ENCODE measurements around the gene PCMT1. TPM values are rescaled to one million over a fixed set of nuclear protein-coding genes. Genes with fewer than 3 reads are reported as not detected.

The PCMT1 gene
- total and polyA plus RNA-seq, 2 of the 4 experiments (the other 2 are of a cell fraction): 101 to 109 TPM

- peak overlapping the region; percentile 90 for H3K4me2 ChIP-seq (ENCODE audit: low read depth, low read length)
These were observed 110.9 kb downstream of the PCMT1 start for GRCh38 chr6:149860513-149860833.

More at GRCh38 chr6:149860513-149860833, 110.9 kb downstream of the PCMT1 start:
- ChIA-PET CTCF (interaction anchor here (0.6 to 1.0 kb wide), 3 partner anchors 13 to 28 kb away, joined by 3 to 5 read pairs (median 4); no protein-coding TSS in a partner anchor), POLR2A (ENCODE audit: unreplicated experiment) (no interaction called here)
- no peak for TF ChIP-seq RCOR1 (IDR thresholded peaks at IDR 0.05; ENCODE audit: insufficient replicate concordance, low read length)
- no peak for TF ChIP-seq NFE2L2 (IDR thresholded peaks at IDR 0.05; ENCODE audit: low read depth, low read length)
- no peak for TF ChIP-seq FOS (IDR thresholded peaks at IDR 0.05; ENCODE audit: low read depth, low read length)
- TF ChIP-seq RAD21 (IDR thresholded peaks at IDR 0.05; ENCODE audit: low read length): no peak
- no peak for TF ChIP-seq RFX5 (IDR thresholded peaks at IDR 0.05; ENCODE audit: low read depth, low read length)
- TF ChIP-seq SMC3 (IDR thresholded peaks at IDR 0.05; ENCODE audit: low read depth, low read length): no peak
- Histone ChIP-seq H3K4me3 (ENCODE audit: insufficient read depth, low read depth, low read length) (no peak overlapping the region), H3K9me1 (ENCODE audit: insufficient read depth, low read length) (peaks cover 16% of the 10 kb centered on the region), H4K5ac (ENCODE audit: low read depth, low read length) (peak overlapping the region; percentile 41), H2BK5ac (ENCODE audit: low read depth, low read length, poor library complexity, severe bottlenecking) (peak overlapping the region; percentile 87), H4K91ac (ENCODE audit: insufficient read depth, low read depth, low read length) (peak overlapping the region; percentile 88), H2AK5ac (ENCODE audit: low read depth, low read length) (peak overlapping the region; percentile 92), H3K27ac (ENCODE audit: insufficient read depth, low read length) (peak overlapping the region; percentile 78), H3K14ac (replicated peaks; ENCODE audit: low read depth, low read length) (peak overlapping the region; percentile 91), H4K8ac (ENCODE audit: low read depth in 2 of 2, low read length in 2 of 2) (peak overlapping the region; percentile 23 to 71; a peak in 3 of 4 replicates), H3K9ac (ENCODE audit: low read depth, low read length) (peak overlapping the region; percentile 52; the same call in 1 of the 2 replicates), H3K23ac (ENCODE audit: low read depth, low read length) (peak overlapping the region; percentile 98), H2AK9ac (replicated peaks; ENCODE audit: low read depth, low read length, poor library complexity) (peak overlapping the region; percentile 39), H3K4ac (ENCODE audit: low read depth, low read length) (peak overlapping the region; percentile 88), H3K18ac (ENCODE audit: low read depth, low read length) (peak overlapping the region; percentile 72), H3K4me1 (ENCODE audit: control insufficient read depth, insufficient read depth, low read length) (peaks cover 30% of the 10 kb centered on the region), H2BK20ac (ENCODE audit: low read depth, low read length) (peak overlapping the region; percentile 86), H4K20me1 (ENCODE audit: insufficient read depth, low read length) (peaks cover 16% of the 10 kb centered on the region), H3K27me3 (ENCODE audit: control insufficient read depth, insufficient read depth, low read length) (no peaks in the 10 kb centered on the region), H2BK120ac (ENCODE audit: low read depth, low read length) (peak overlapping the region; percentile 86), H2BK15ac (ENCODE audit: low read depth, low read length) (peak overlapping the region; percentile 95), H3K36me3 (ENCODE audit: control insufficient read depth, insufficient read depth, low read length) (peaks cover 3% of the 10 kb centered on the region; the same call in 1 of the 2 replicates), H3K56ac (ENCODE audit: extremely low read depth, insufficient read depth, low read length) (peak overlapping the region; percentile 15; the same call in 1 of the 2 replicates), H3K9me3 (ENCODE audit: control insufficient read depth, insufficient read depth, low read length) (no peaks in the 10 kb centered on the region), H3K79me1 (ENCODE audit: low read depth in 1 of 2, low read length in 2 of 2) (peaks cover 12 to 43% of the 10 kb centered on the region in 2 experiments), H2AFZ (replicated peaks; ENCODE audit: low read length, poor library complexity) (no peak overlapping the region)
- 80% methylated on average over 1 of the region's 5 CpGs; no CpG with 5 or more reads in 1 of the 2 experiments for WGBS, 2 experiments (ENCODE audit: extremely low coverage in 2 of 2, insufficient read length in 1 of 2)
- ATAC-seq (ENCODE audit: low read depth): no peak
- in situ Hi-C loops (cut with MboI; ENCODE audit: low sequenced_read_pairs) (no loop called here), intact Hi-C loops (cut with micrococcal nuclease) (no loop called here), dilution Hi-C loops (cut with HindIII; ENCODE audit: low sequenced_read_pairs, unreplicated experiment) (no loop called here)
- no TSS peak for BruUV-seq (replicated peaks)
- no peak for DNase-seq

Other genes starting within 250 kb of the PCMT1 start
- 13.3 and 29.7 TPM in 2 replicates for gene PPIL4, start 203.7 kb upstream of the PCMT1 start, total RNA-seq (2012; rRNA removed)
- 7.7 and 10.6 TPM in 2 replicates for gene PPIL4, start 203.7 kb upstream of the PCMT1 start, polyA plus RNA-seq (2012; rRNA removed)
- 24.9 and 31.4 TPM in 2 replicates for gene GINM1, start 183.4 kb upstream of the PCMT1 start, total RNA-seq (2012; rRNA removed)
- gene GINM1, start 183.4 kb upstream of the PCMT1 start, polyA plus RNA-seq (2012; rRNA removed): 20.9 and 23.6 TPM in 2 replicates
- 24.6 and 33.3 TPM in 2 replicates for gene KATNA1, start 101.0 kb upstream of the PCMT1 start, total RNA-seq (2012; rRNA removed)
- 13.1 and 15.3 TPM in 2 replicates for gene KATNA1, start 101.0 kb upstream of the PCMT1 start, polyA plus RNA-seq (2012; rRNA removed)
- 18.3 and 20.1 TPM in 2 replicates for gene LATS1, start 31.6 kb upstream of the PCMT1 start, total RNA-seq (2012; rRNA removed)
- 7.9 and 8.8 TPM in 2 replicates for gene LATS1, start 31.6 kb upstream of the PCMT1 start, polyA plus RNA-seq (2012; rRNA removed)
- gene NUP43, start 3.2 kb upstream of the PCMT1 start, total RNA-seq (2012; rRNA removed): 35.0 and 40.5 TPM in 2 replicates
- 7.7 and 14.2 TPM in 2 replicates for gene NUP43, start 3.2 kb upstream of the PCMT1 start, polyA plus RNA-seq (2012; rRNA removed)
- gene LRP11, start 114.6 kb downstream of the PCMT1 start, total RNA-seq (2012; rRNA removed): 63.8 and 74.7 TPM in 2 replicates
- gene LRP11, start 114.6 kb downstream of the PCMT1 start, polyA plus RNA-seq (2012; rRNA removed): 46.5 and 48.8 TPM in 2 replicates
- not detected in 2 replicates for gene RAET1E, start 148.4 kb downstream of the PCMT1 start, total RNA-seq (2012; rRNA removed)
- not detected in 2 replicates for gene RAET1E, start 148.4 kb downstream of the PCMT1 start, polyA plus RNA-seq (2012; rRNA removed)
- 1.3 and 2.2 TPM in 2 replicates for gene RAET1G, start 173.4 kb downstream of the PCMT1 start, total RNA-seq (2012; rRNA removed)
- gene RAET1G, start 173.4 kb downstream of the PCMT1 start, polyA plus RNA-seq (2012; rRNA removed): 3.6 and 4.2 TPM in 2 replicates
- 7.2 and 7.9 TPM in 2 replicates for gene ULBP2, start 192.3 kb downstream of the PCMT1 start, total RNA-seq (2012; rRNA removed)
- gene ULBP2, start 192.3 kb downstream of the PCMT1 start, polyA plus RNA-seq (2012; rRNA removed): 16.2 and 17.0 TPM in 2 replicates
- gene ULBP1, start 214.2 kb downstream of the PCMT1 start, total RNA-seq (2012; rRNA removed): 0.18 and 0.56 TPM in 2 replicates
- gene ULBP1, start 214.2 kb downstream of the PCMT1 start, polyA plus RNA-seq (2012; rRNA removed): 0.69 and 0.87 TPM in 2 replicates